Measurements from ENCODE around the gene CXorf66. TPM values are rescaled to one million over a fixed set of nuclear protein-coding genes. Genes with fewer than 3 reads are reported as not detected.

The CXorf66 gene
- total and polyA plus RNA-seq, 9 of the 15 experiments (the other 6 are each of a cell fraction or from before 2014, with no cell fraction given) = not detected

- TF ChIP-seq SP1 (CRISPR knock-in tag; IDR thresholded peaks at IDR 0.05) (peak; percentile 38; the same call in 1 of the 2 replicates), KDM5B (IDR thresholded peaks at IDR 0.05; ENCODE audit: insufficient replicate concordance, low read depth, low read length) (peak; percentile 91), HDAC8 (tag; IDR thresholded peaks at IDR 0.05) (no peak), ZNF184 (CRISPR knock-in tag; IDR thresholded peaks at IDR 0.05) (no peak), ZBTB40 (IDR thresholded peaks at IDR 0.05) (no peak), ZBTB40 (CRISPR knock-in tag; IDR thresholded peaks at IDR 0.05) (no peak), KAT8 (IDR thresholded peaks at IDR 0.05; ENCODE audit: low read depth) (no peak), PHF8 (IDR thresholded peaks at IDR 0.05; ENCODE audit: borderline replicate concordance, low read length) (peak; percentile 67; the same call in 1 of the 2 replicates), DMBX1 (CRISPR knock-in tag; IDR thresholded peaks at IDR 0.05; ENCODE audit: borderline replicate concordance) (no peak), ZNF589 (CRISPR knock-in tag; IDR thresholded peaks at IDR 0.05; ENCODE audit: low read depth) (no peak), ZBED1 (IDR thresholded peaks at IDR 0.05) (no peak), ZNF444 (CRISPR knock-in tag; IDR thresholded peaks at IDR 0.05) (no peak), NFRKB (IDR thresholded peaks at IDR 0.05; ENCODE audit: low read depth) (no peak; the same call in 1 of the 2 replicates), BDP1 (IDR thresholded peaks at IDR 0.05; ENCODE audit: insufficient read depth, insufficient read length) (no peak), SUPT5H (IDR thresholded peaks at IDR 0.05) (peak; percentile 78)
- TF ChIP-seq, protein P1, sequence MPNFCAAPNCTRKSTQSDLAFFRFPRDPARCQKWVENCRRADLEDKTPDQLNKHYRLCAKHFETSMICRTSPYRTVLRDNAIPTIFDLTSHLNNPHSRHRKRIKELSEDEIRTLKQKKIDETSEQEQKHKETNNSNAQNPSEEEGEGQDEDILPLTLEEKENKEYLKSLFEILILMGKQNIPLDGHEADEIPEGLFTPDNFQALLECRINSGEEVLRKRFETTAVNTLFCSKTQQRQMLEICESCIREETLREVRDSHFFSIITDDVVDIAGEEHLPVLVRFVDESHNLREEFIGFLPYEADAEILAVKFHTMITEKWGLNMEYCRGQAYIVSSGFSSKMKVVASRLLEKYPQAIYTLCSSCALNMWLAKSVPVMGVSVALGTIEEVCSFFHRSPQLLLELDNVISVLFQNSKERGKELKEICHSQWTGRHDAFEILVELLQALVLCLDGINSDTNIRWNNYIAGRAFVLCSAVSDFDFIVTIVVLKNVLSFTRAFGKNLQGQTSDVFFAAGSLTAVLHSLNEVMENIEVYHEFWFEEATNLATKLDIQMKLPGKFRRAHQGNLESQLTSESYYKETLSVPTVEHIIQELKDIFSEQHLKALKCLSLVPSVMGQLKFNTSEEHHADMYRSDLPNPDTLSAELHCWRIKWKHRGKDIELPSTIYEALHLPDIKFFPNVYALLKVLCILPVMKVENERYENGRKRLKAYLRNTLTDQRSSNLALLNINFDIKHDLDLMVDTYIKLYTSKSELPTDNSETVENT (CRISPR knock-in tag; IDR thresholded peaks at IDR 0.05) = no peak
These were observed 32.2 kb downstream of the CXorf66 start, which contains the start of gene ATP11C (continued) for GRCh38 chrX:139932901-139933796.

All from K562 (cell line).